ENCODE measurements around the gene PRIM1. TPM values are rescaled to one million over a fixed set of nuclear protein-coding genes. Genes with fewer than 3 reads are reported as not detected.
"Not testable (repeated sequence)": the region's sequence is repeated elsewhere in the genome, so short reads cannot be mapped to it uniquely, and the experiment has no call there.

The PRIM1 gene
- total and polyA plus RNA-seq, 3 experiments from 2014 or later: 39.6 to 80.5 (median 79.1) TPM

GRCh38 chr12:56726196-56726675 lies 25.9 kb downstream of the PRIM1 start:
- Histone ChIP-seq H3K27ac (ENCODE audit: low read depth, low read length) (peak overlapping the region; percentile 79), H3K36me3 (ENCODE audit: insufficient read depth, low read length) (peaks cover 22% of the 10 kb centered on the region), H3K4me1 (ENCODE audit: insufficient read depth, low read length) (peaks cover 38% of the 10 kb centered on the region), H3K4me3 (ENCODE audit: low read length) (peak overlapping the region; percentile 96)
- H3K27me3 Mint-ChIP-seq; DNase-seq; H3K9me3 Mint-ChIP-seq; H3K9me3 ChIP-seq (ENCODE audit: low read length); H3K27me3 ChIP-seq (ENCODE audit: insufficient read depth, low read length, poor library complexity, severe bottlenecking): not testable (repeated sequence)
- ChIA-PET CTCF (interaction anchor here (0.6 to 2.4 kb wide), 8 partner anchors 22 to 290 kb away, joined by 3 to 11 read pairs (median 4); partner anchors contain the start of genes PRIM1, PTGES3 and TAC3), POLR2A (interaction anchor here (1.2 to 2.4 kb wide), 9 partner anchors 10 to 97 kb away, joined by 4 to 56 read pairs (median 5); partner anchors contain the start of genes ATP5F1B, BAZ2A and PTGES3)
- Mint-ChIP-seq H3K36me3 (peaks cover 0 to 56% (median 7%) of the 10 kb centered on the region in 3 donors), H3K27ac (peak overlapping the region; percentile 85 to 98 (median 96)), H3K4me1 (peaks cover 45 to 47% (median 46%) of the 10 kb centered on the region in 3 donors), H3K4me3 (peak overlapping the region; percentile 89 to 99 (median 98))

GRCh38 chr12:56725723-56726102 lies 26.4 kb downstream of the PRIM1 start:
- H3K27me3 Mint-ChIP-seq: no peaks in the 10 kb centered on the region
- Histone ChIP-seq H3K4me3 (ENCODE audit: low read length) (peak overlapping the region; percentile 96), H3K4me1 (ENCODE audit: insufficient read depth, low read length) (peaks cover 43% of the 10 kb centered on the region), H3K36me3 (ENCODE audit: insufficient read depth, low read length) (peaks cover 20% of the 10 kb centered on the region), H3K27me3 (ENCODE audit: insufficient read depth, low read length, poor library complexity, severe bottlenecking) (no peaks in the 10 kb centered on the region), H3K27ac (ENCODE audit: low read depth, low read length) (peak overlapping the region; percentile 79), H3K9me3 (ENCODE audit: low read length) (no peaks in the 10 kb centered on the region)
- peak overlapping the region; percentile 89 to 99 (median 98) for H3K4me3 Mint-ChIP-seq
- no peak for DNase-seq
- no peaks in the 10 kb centered on the region for H3K9me3 Mint-ChIP-seq
- peaks cover 0 to 56% (median 6%) of the 10 kb centered on the region in 3 donors for H3K36me3 Mint-ChIP-seq
- ChIA-PET POLR2A (interaction anchor here (0.6 to 2.4 kb wide), 19 partner anchors 9 to 608 kb away, joined by 3 to 56 read pairs (median 5); partner anchors contain the start of genes ATP5F1B, BAZ2A, PTGES3 and ZC3H10), CTCF (interaction anchor here (0.7 to 2.4 kb wide), 9 partner anchors 22 to 290 kb away, joined by 3 to 11 read pairs (median 3); partner anchors contain the start of genes PRIM1, PTGES3 and TAC3)
- peaks cover 50 to 52% (median 51%) of the 10 kb centered on the region in 3 donors for H3K4me1 Mint-ChIP-seq
- H3K27ac Mint-ChIP-seq: peak overlapping the region; percentile 85 to 98 (median 96)

- peaks cover 49% of the 10 kb centered on the region for H3K4me1 ChIP-seq (ENCODE audit: insufficient read depth, low read length)
- Mint-ChIP-seq H3K9me3 (no peaks in the 10 kb centered on the region), H3K4me3 (peak within 1 kb of the TSS; percentile 89 to 99 (median 98)), H3K27ac (peak within 1 kb of the TSS; percentile 85 to 98 (median 96)), H3K36me3 (peaks cover 0 to 61% (median 9%) of the 10 kb centered on the region in 3 donors), H3K27me3 (no peaks in the 10 kb centered on the region), H3K4me1 (peaks cover 56 to 58% (median 57%) of the 10 kb centered on the region in 3 donors)
- peak within 1 kb of the TSS; percentile 79 for H3K27ac ChIP-seq (ENCODE audit: low read depth, low read length)
- ChIA-PET CTCF (interaction anchor here (0.8 to 2.4 kb wide), 8 partner anchors 23 to 211 kb away, joined by 3 to 11 read pairs (median 4); partner anchors contain the start of genes PRIM1 and PTGES3), POLR2A (interaction anchor here (0.5 to 2.4 kb wide), 20 partner anchors 9 to 607 kb away, joined by 3 to 56 read pairs (median 5); partner anchors contain the start of genes ATP5F1B, BAZ2A, PTGES3 and ZC3H10)
- H3K4me3 ChIP-seq (ENCODE audit: low read length): peak within 1 kb of the TSS; percentile 96
- peaks cover 25% of the 10 kb centered on the region for H3K36me3 ChIP-seq (ENCODE audit: insufficient read depth, low read length)
- H3K27me3 ChIP-seq (ENCODE audit: insufficient read depth, low read length, poor library complexity, severe bottlenecking): no peaks in the 10 kb centered on the region
- no peaks in the 10 kb centered on the region for H3K9me3 ChIP-seq (ENCODE audit: low read length)
- DNase-seq: peak; percentile 96 to 98 (median 97)
Observed at GRCh38 chr12:56724972-56725722, 27.0 kb downstream of the PRIM1 start, which contains the start of gene NACA. NACA (minus strand) TSS chr12:56725299; CDS start chr12:56724521, 778 bp downstream.

GRCh38 chr12:56724701-56724971 lies 27.5 kb downstream of the PRIM1 start:
- H3K9me3 ChIP-seq (ENCODE audit: low read length): no peaks in the 10 kb centered on the region
- H3K27ac ChIP-seq (ENCODE audit: low read depth, low read length): peak overlapping the region; percentile 79
- peaks cover 0 to 62% (median 9%) of the 10 kb centered on the region in 3 donors for H3K36me3 Mint-ChIP-seq
- POLR2A ChIA-PET: interaction anchor here (0.5 to 2.4 kb wide), 10 partner anchors 21 to 684 kb away, joined by 3 to 56 read pairs (median 5); partner anchors contain the start of genes ATP5F1B, BAZ2A, PTGES3 and ZC3H10
- peaks cover 54% of the 10 kb centered on the region for H3K4me1 ChIP-seq (ENCODE audit: insufficient read depth, low read length)
- H3K4me3 ChIP-seq (ENCODE audit: low read length): peak overlapping the region; percentile 96
- no peak for DNase-seq
- H3K36me3 ChIP-seq (ENCODE audit: insufficient read depth, low read length): peaks cover 30% of the 10 kb centered on the region
- H3K9me3 Mint-ChIP-seq: no peaks in the 10 kb centered on the region
- H3K4me1 Mint-ChIP-seq: peaks cover 61 to 63% (median 62%) of the 10 kb centered on the region in 3 donors
- peak overlapping the region; percentile 85 to 98 (median 96) for H3K27ac Mint-ChIP-seq
- peaks cover 0 to 2% of the 10 kb centered on the region in 2 donors for H3K27me3 Mint-ChIP-seq
- CTCF ChIA-PET: interaction anchor here (0.6 to 1.5 kb wide), 3 partner anchors 88 to 96 kb away, joined by 3 to 5 read pairs (median 3); no protein-coding TSS in a partner anchor
- H3K27me3 ChIP-seq (ENCODE audit: insufficient read depth, low read length, poor library complexity, severe bottlenecking): no peaks in the 10 kb centered on the region
- peak overlapping the region; percentile 89 to 99 (median 98) for H3K4me3 Mint-ChIP-seq

- ChIA-PET CTCF (interaction anchor here (0.6 kb wide), 1 partner anchor 88 kb away, joined by 3 read pairs; no protein-coding TSS in a partner anchor), POLR2A (interaction anchor here (0.5 to 1.7 kb wide), 5 partner anchors 12 to 685 kb away, joined by 3 to 10 read pairs (median 4); no protein-coding TSS in a partner anchor)
- peaks cover 67 to 68% (median 67%) of the 10 kb centered on the region in 3 donors for H3K4me1 Mint-ChIP-seq
- H3K9me3 Mint-ChIP-seq: no peaks in the 10 kb centered on the region
- Histone ChIP-seq H3K4me1 (ENCODE audit: insufficient read depth, low read length) (peaks cover 60% of the 10 kb centered on the region), H3K36me3 (ENCODE audit: insufficient read depth, low read length) (peaks cover 35% of the 10 kb centered on the region), H3K4me3 (ENCODE audit: low read length) (peak overlapping the region; percentile 96), H3K9me3 (ENCODE audit: low read length) (no peaks in the 10 kb centered on the region), H3K27me3 (ENCODE audit: insufficient read depth, low read length, poor library complexity, severe bottlenecking) (no peaks in the 10 kb centered on the region), H3K27ac (ENCODE audit: low read depth, low read length) (peak overlapping the region; percentile 79)
- H3K27me3 Mint-ChIP-seq: peaks cover 0 to 4% of the 10 kb centered on the region in 2 donors
- DNase-seq: peak in 1 of 5 donors; percentile 15
- H3K27ac Mint-ChIP-seq: peak overlapping the region; percentile 85 to 98 (median 96)
- peaks cover 0 to 64% (median 9%) of the 10 kb centered on the region in 3 donors for H3K36me3 Mint-ChIP-seq
- H3K4me3 Mint-ChIP-seq: peak overlapping the region; percentile 89 to 99 (median 98)
Observed at GRCh38 chr12:56723889-56724700, 28.0 kb downstream of the PRIM1 start.

GRCh38 chr12:56723352-56723751 lies 28.8 kb downstream of the PRIM1 start:
- no peaks in the 10 kb centered on the region for H3K9me3 ChIP-seq (ENCODE audit: low read length)
- peak overlapping the region; percentile 84 to 98 (median 94) for H3K27ac Mint-ChIP-seq
- ChIA-PET POLR2A (interaction anchor here (0.5 to 1.7 kb wide), 3 partner anchors 11 to 41 kb away, joined by 4 to 11 read pairs (median 6); no protein-coding TSS in a partner anchor), CTCF (no interaction called here)
- DNase-seq: no peak
- peak overlapping the region; percentile 89 to 99 (median 98) for H3K4me3 Mint-ChIP-seq
- no peaks in the 10 kb centered on the region for H3K27me3 ChIP-seq (ENCODE audit: insufficient read depth, low read length, poor library complexity, severe bottlenecking)
- H3K36me3 ChIP-seq (ENCODE audit: insufficient read depth, low read length): peaks cover 40% of the 10 kb centered on the region
- peaks cover 0 to 4% of the 10 kb centered on the region in 2 donors for H3K27me3 Mint-ChIP-seq
- H3K4me1 ChIP-seq (ENCODE audit: insufficient read depth, low read length): peaks cover 67% of the 10 kb centered on the region
- H3K36me3 Mint-ChIP-seq: peaks cover 0 to 69% (median 9%) of the 10 kb centered on the region in 3 donors
- H3K27ac ChIP-seq (ENCODE audit: low read depth, low read length): peak overlapping the region; percentile 79
- H3K9me3 Mint-ChIP-seq: no peaks in the 10 kb centered on the region
- peaks cover 72 to 74% (median 73%) of the 10 kb centered on the region in 3 donors for H3K4me1 Mint-ChIP-seq
- peak overlapping the region; percentile 96 for H3K4me3 ChIP-seq (ENCODE audit: low read length)

GRCh38 chr12:56722832-56723231 lies 29.3 kb downstream of the PRIM1 start:
- peaks cover 40% of the 10 kb centered on the region for H3K36me3 ChIP-seq (ENCODE audit: insufficient read depth, low read length)
- H3K4me1 ChIP-seq (ENCODE audit: insufficient read depth, low read length): peaks cover 67% of the 10 kb centered on the region

More at GRCh38 chr12:56722832-56723231, 29.3 kb downstream of the PRIM1 start:
- POLR2A ChIA-PET: interaction anchor here (0.6 to 1.7 kb wide), 3 partner anchors 30 to 40 kb away, joined by 4 to 11 read pairs (median 6); no protein-coding TSS in a partner anchor
- H3K9me3 Mint-ChIP-seq: no peaks in the 10 kb centered on the region
- Histone ChIP-seq H3K9me3 (ENCODE audit: low read length) (no peaks in the 10 kb centered on the region), H3K27ac (ENCODE audit: low read depth, low read length) (peak overlapping the region; percentile 19), H3K27me3 (ENCODE audit: insufficient read depth, low read length, poor library complexity, severe bottlenecking) (no peaks in the 10 kb centered on the region), H3K4me3 (ENCODE audit: low read length) (peak overlapping the region; percentile 96)
- no peak for DNase-seq
- H3K4me3 Mint-ChIP-seq: peak overlapping the region; percentile 89 to 99 (median 98)
- H3K36me3 Mint-ChIP-seq: peaks cover 0 to 67% (median 9%) of the 10 kb centered on the region in 3 donors
- H3K4me1 Mint-ChIP-seq: peaks cover 72 to 74% (median 73%) of the 10 kb centered on the region in 3 donors
- H3K27ac Mint-ChIP-seq: peak overlapping the region; percentile 62 to 98 (median 93)
- CTCF ChIA-PET: no interaction called here
- peaks cover 0 to 4% of the 10 kb centered on the region in 2 donors for H3K27me3 Mint-ChIP-seq

All from CD8-positive, alpha-beta memory T cell (primary cell).